Neuronal stem cell (in vitro differentiated cells): ENCODE measurements around the gene E4F1.
A peak's percentile ranks its signal among the peaks of the same experiment; 100 is the strongest.

Experiments
- DNase-seq: peaks from one replicate; pipeline ENCODE4 v3.0.0-alpha.2; 2013; ENCODE audit warnings: low spot score
- H2AFZ ChIP-seq: one replicate; pipeline ENCODE4 v1.6.1; 2013; ENCODE audit warnings: mild to moderate bottlenecking, low read length, inconsistent platforms
- H2AK5ac ChIP-seq: 2 replicates; pipeline ENCODE4 v1.6.1; 2013; ENCODE audit warnings: low read depth, mild to moderate bottlenecking, inconsistent platforms, low read length, moderate library complexity, mixed read lengths
- H2BK120ac ChIP-seq: 2 replicates; pipeline ENCODE4 v1.6.1; 2013; ENCODE audit warnings: low read depth, mild to moderate bottlenecking, inconsistent platforms, low read length, moderate library complexity, mixed read lengths
- H2BK12ac ChIP-seq: one replicate; pipeline ENCODE4 v1.6.1; 2013; ENCODE audit warnings: low read length, inconsistent platforms
- H2BK15ac ChIP-seq: 2 replicates; pipeline ENCODE4 v1.6.1; 2013; ENCODE audit warnings: mild to moderate bottlenecking, low read length, inconsistent platforms, mixed read lengths
- H2BK5ac ChIP-seq: one replicate; pipeline ENCODE4 v1.6.1; 2013; ENCODE audit warnings: inconsistent platforms, mild to moderate bottlenecking, low read length, moderate library complexity
- H3K14ac ChIP-seq: one replicate; pipeline ENCODE4 v1.6.1; 2013; ENCODE audit warnings: low read length, inconsistent platforms
- H3K18ac ChIP-seq: 2 replicates; pipeline ENCODE4 v1.6.1; 2013; ENCODE audit warnings: low read length, inconsistent platforms
- H3K23ac ChIP-seq: 2 replicates; pipeline ENCODE4 v1.6.1; 2013; ENCODE audit warnings: low read depth, mild to moderate bottlenecking, mixed read lengths, low read length, inconsistent platforms; ENCODE audit not compliant: poor library complexity
- H3K27ac ChIP-seq: replicated peaks from 3 replicates; pipeline ENCODE4 v1.5.1; 2013; ENCODE audit warnings: low read length, inconsistent platforms
- H3K27me3 ChIP-seq, 3 experiments: 2 replicates each; pipeline ENCODE4 v1.6.1; 2013; ENCODE audit warnings: low read length in 3 of 3, mild to moderate bottlenecking in 2 of 3, inconsistent platforms in 1 of 3, low read depth in 1 of 3, mixed read lengths in 1 of 3, moderate library complexity in 1 of 3; ENCODE audit not compliant: control insufficient read depth in 3 of 3, insufficient read depth in 3 of 3
- H3K36me3 ChIP-seq, 2 donors: replicated peaks in 1 of 2; 2 replicates each; pipeline ENCODE4 v1.6.1; 2013; ENCODE audit warnings: low read length in 2 of 2; ENCODE audit not compliant: control insufficient read depth in 2 of 2, insufficient read depth in 2 of 2
- H3K4ac ChIP-seq: 2 replicates; pipeline ENCODE4 v1.6.1; 2013; ENCODE audit warnings: inconsistent platforms, mild to moderate bottlenecking, low read length, moderate library complexity
- H3K4me1 ChIP-seq, 2 donors: 1 replicate in 1 of 2; 2 replicates in 1 of 2; pipeline ENCODE4 v1.6.1; 2013; ENCODE audit warnings: low read length in 2 of 2, low read depth in 1 of 2; ENCODE audit not compliant: control insufficient read depth in 2 of 2, insufficient read depth in 1 of 2
- H3K4me2 ChIP-seq: one replicate; pipeline ENCODE4 v1.6.1; 2013; ENCODE audit warnings: mild to moderate bottlenecking, low read length, inconsistent platforms; ENCODE audit not compliant: insufficient read depth, poor library complexity, severe bottlenecking
- H3K4me3 ChIP-seq, 2 donors: 2 replicates each; pipeline ENCODE4 v1.5.1; 2013; ENCODE audit warnings: low read length in 2 of 2, mild to moderate bottlenecking in 2 of 2, inconsistent platforms in 1 of 2, moderate library complexity in 1 of 2
- H3K79me1 ChIP-seq: one replicate; pipeline ENCODE4 v1.6.1; 2013; ENCODE audit warnings: low read depth, mild to moderate bottlenecking, inconsistent platforms, low read length, moderate library complexity
- H3K9ac ChIP-seq: one replicate; pipeline ENCODE4 v1.6.1; 2013; ENCODE audit warnings: mild to moderate bottlenecking, low read depth, low read length, inconsistent platforms; ENCODE audit not compliant: poor library complexity
- H3K9me3 ChIP-seq, 2 donors: replicated peaks in 1 of 2; 2 replicates each; pipeline versions ENCODE3 to v1.6.1; 2013; ENCODE audit warnings: low read length in 2 of 2, mild to moderate bottlenecking in 2 of 2, inconsistent platforms in 1 of 2, low read depth in 1 of 2, mixed read lengths in 1 of 2, moderate library complexity in 1 of 2; ENCODE audit not compliant: control insufficient read depth in 2 of 2, insufficient read depth in 1 of 2
- H4K8ac ChIP-seq: one replicate; pipeline ENCODE4 v1.6.1; 2013; ENCODE audit warnings: low read depth, mild to moderate bottlenecking, inconsistent platforms, low read length, moderate library complexity
- H4K91ac ChIP-seq: one replicate; pipeline ENCODE4 v1.6.1; 2013; ENCODE audit warnings: low read length, low read depth, mild to moderate bottlenecking, inconsistent platforms; ENCODE audit not compliant: poor library complexity
- WGBS, 2 donors: extraction: QIAGEN DNeasy Blood & Tissue Kit; methylation state at CpG; one replicate each; pipeline ENCODE4 v1.1.7; 2013; ENCODE audit warnings: missing lambda C conversion rate in 2 of 2, mixed read lengths in 1 of 2; ENCODE audit not compliant: insufficient read length in 2 of 2, insufficient replicate concordance in 1 of 2; ENCODE audit errors: extremely low coverage in 2 of 2; 5-methylcytosine and 5-hydroxymethylcytosine counted together

E4F1 gene

GRCh38 chr16:2251296-2252111 is 28.1 kb downstream of the E4F1 start, which contains the start of gene ECI1:
Gene ECI1, minus strand, starts transcription at chr16:2251587. Its CDS starts 21 bp downstream, at chr16:2251566.
- no CpG with 5 or more reads among the region's 88 CpGs for WGBS, 2 donors
- no peak within 1 kb of the TSS for H2BK120ac ChIP-seq
- peaks cover 9 to 11% of the 10 kb centered on the region in 2 donors for H3K4me1 ChIP-seq
- H3K4me3 ChIP-seq: peak within 1 kb of the TSS; percentile 74 to 89
- H3K4me2 ChIP-seq: peak within 1 kb of the TSS; percentile 66
- H3K9ac ChIP-seq: peak within 1 kb of the TSS; percentile 81
- peak within 1 kb of the TSS; percentile 93 for H3K18ac ChIP-seq
- no peak within 1 kb of the TSS for H2BK12ac ChIP-seq
- H3K23ac ChIP-seq: peak within 1 kb of the TSS; percentile 94
- no peaks in the 10 kb centered on the region for H3K9me3 ChIP-seq
- H3K27ac ChIP-seq: peak within 1 kb of the TSS; percentile 83
- H3K4ac ChIP-seq: no peak within 1 kb of the TSS
- H2BK5ac ChIP-seq: peak within 1 kb of the TSS; percentile 95
- H4K8ac ChIP-seq: no peak within 1 kb of the TSS
- peak; percentile 87 for DNase-seq
- H2BK15ac ChIP-seq: peak within 1 kb of the TSS; percentile 37
- H2AFZ ChIP-seq: peak within 1 kb of the TSS; percentile 93
- no peaks in the 10 kb centered on the region for H3K27me3 ChIP-seq
- no peak within 1 kb of the TSS for H4K91ac ChIP-seq
- peaks cover 34 to 75% of the 10 kb centered on the region in 2 donors for H3K36me3 ChIP-seq
- H3K79me1 ChIP-seq: peaks cover 7% of the 10 kb centered on the region
- H2AK5ac ChIP-seq: peak within 1 kb of the TSS; percentile 60
- H3K14ac ChIP-seq: no peak within 1 kb of the TSS

GRCh38 chr16:2252806-2253148 is 29.4 kb downstream of the E4F1 start:
- H3K4me2 ChIP-seq: no peak overlapping the region
- peaks cover 44 to 75% of the 10 kb centered on the region in 2 donors for H3K36me3 ChIP-seq

GRCh38 chr16:2253293-2253692 is 29.9 kb downstream of the E4F1 start:
- DNase-seq: no peak
- H3K9ac ChIP-seq: no peak overlapping the region
- H3K9me3 ChIP-seq: no peaks in the 10 kb centered on the region
- H2AFZ ChIP-seq: no peak overlapping the region
- H3K4me3 ChIP-seq: no peak overlapping the region
- peaks cover 9 to 11% of the 10 kb centered on the region in 2 donors for H3K4me1 ChIP-seq
- peaks cover 46 to 77% of the 10 kb centered on the region in 2 donors for H3K36me3 ChIP-seq
- no peak overlapping the region for H3K27ac ChIP-seq
- H3K4me2 ChIP-seq: no peak overlapping the region
- H3K27me3 ChIP-seq: no peaks in the 10 kb centered on the region
- no peak overlapping the region for H2BK120ac ChIP-seq
- H4K8ac ChIP-seq: no peak overlapping the region
- H2AK5ac ChIP-seq: no peak overlapping the region
- H3K4ac ChIP-seq: no peak overlapping the region
- no peak overlapping the region for H2BK5ac ChIP-seq
- H3K18ac ChIP-seq: no peak overlapping the region
- no peak overlapping the region for H3K14ac ChIP-seq
- no CpG with 5 or more reads among the region's 11 CpGs for WGBS, 2 donors
- H3K23ac ChIP-seq: no peak overlapping the region
- H4K91ac ChIP-seq: no peak overlapping the region
- no peak overlapping the region for H2BK15ac ChIP-seq
- no peak overlapping the region for H2BK12ac ChIP-seq
- peaks cover 10% of the 10 kb centered on the region for H3K79me1 ChIP-seq

More at GRCh38 chr16:2252806-2253148, 29.4 kb downstream of the E4F1 start:
- Histone ChIP-seq H3K18ac (no peak overlapping the region), H2AFZ (no peak overlapping the region), H3K27ac (no peak overlapping the region), H2BK12ac (no peak overlapping the region), H3K4me3 (no peak overlapping the region), H2BK15ac (no peak overlapping the region), H3K27me3 (no peaks in the 10 kb centered on the region), H3K79me1 (peaks cover 9% of the 10 kb centered on the region), H3K9ac (no peak overlapping the region), H2AK5ac (no peak overlapping the region), H4K8ac (no peak overlapping the region), H3K9me3 (no peaks in the 10 kb centered on the region), H3K4me1 (peaks cover 9 to 11% of the 10 kb centered on the region in 2 donors), H4K91ac (no peak overlapping the region), H3K23ac (no peak overlapping the region), H2BK5ac (no peak overlapping the region), H2BK120ac (no peak overlapping the region), H3K14ac (no peak overlapping the region), H3K4ac (no peak overlapping the region)
- no CpG with 5 or more reads among the region's 7 CpGs for whole genome bisulfite sequencing, 2 donors
- no peak for DNase-seq

GRCh38 chr16:2256531-2257140 is 33.2 kb downstream of the E4F1 start:
- no CpG with 5 or more reads among the region's 12 CpGs for WGBS, 2 donors
- DNase-seq: no peak
- Histone ChIP-seq H4K8ac (no peak overlapping the region), H3K4me3 (peak overlapping the region in 1 of 2 donors; percentile 20), H3K4me1 (peaks cover 5 to 7% of the 10 kb centered on the region in 2 donors), H2BK12ac (no peak overlapping the region), H3K4ac (no peak overlapping the region), H2AFZ (no peak overlapping the region), H3K23ac (no peak overlapping the region), H2AK5ac (no peak overlapping the region), H3K27me3 (no peaks in the 10 kb centered on the region), H2BK120ac (no peak overlapping the region), H3K4me2 (no peak overlapping the region), H2BK15ac (no peak overlapping the region), H3K9me3 (no peaks in the 10 kb centered on the region), H3K79me1 (peaks cover 8% of the 10 kb centered on the region), H3K9ac (no peak overlapping the region), H3K14ac (no peak overlapping the region), H3K27ac (no peak overlapping the region), H3K36me3 (peaks cover 55 to 96% of the 10 kb centered on the region in 2 donors), H3K18ac (no peak overlapping the region), H4K91ac (no peak overlapping the region), H2BK5ac (no peak overlapping the region)
